ENCODE measurements around the gene SHQ1. TPM values are rescaled to one million over a fixed set of nuclear protein-coding genes. Genes with fewer than 3 reads are reported as not detected.

Gene SHQ1
- total RNA-seq, 3 donors from 2014 or later (not counting 1 experiment from before 2014, with no cell fraction given): 16.3 to 36.7 (median 35.9) TPM

DNA sequence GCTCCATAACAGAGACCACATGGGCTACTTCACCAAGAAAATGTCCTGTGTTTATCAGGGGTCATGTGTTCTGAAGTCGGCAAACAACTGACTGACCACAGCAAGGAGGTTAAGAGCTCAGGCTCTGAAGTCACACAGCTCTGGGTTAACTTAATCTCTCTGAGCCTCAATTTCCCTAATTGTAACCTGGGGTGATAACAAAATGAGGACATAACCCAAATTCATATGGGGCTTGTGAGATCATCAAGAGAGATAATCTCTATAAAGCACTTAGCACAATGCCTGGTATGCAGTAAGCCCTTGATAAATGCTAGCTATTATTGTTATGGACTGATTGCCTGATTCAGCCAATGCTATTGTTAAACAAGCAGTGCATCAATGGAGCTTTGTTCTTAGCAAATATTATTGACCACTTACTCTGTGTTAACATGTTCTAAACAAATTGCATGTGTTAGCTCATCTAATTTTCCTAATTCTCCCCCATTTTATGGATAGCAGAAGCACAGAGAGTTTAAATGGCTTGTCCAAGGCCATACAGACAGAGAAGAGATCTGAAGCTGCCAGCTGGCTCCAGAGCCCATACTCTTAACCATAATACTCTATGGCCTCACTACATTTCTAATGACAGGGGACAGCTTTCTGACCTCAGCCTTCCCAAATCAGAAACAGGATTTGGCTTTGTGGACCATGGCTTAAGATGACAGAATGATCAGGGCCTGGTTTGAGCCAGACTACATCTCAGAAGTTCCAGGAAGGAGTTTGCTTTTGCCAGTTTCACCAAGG lies 78.3 kb downstream of the SHQ1 start:
- H3K4me1 ChIP-seq (ENCODE audit: control insufficient read depth, insufficient read depth, low read length): no peaks in the 10 kb centered on the region
- Mint-ChIP-seq H3K27ac (no peak overlapping the region), H3K36me3 (no peaks in the 10 kb centered on the region), H3K27me3 (ENCODE audit: low read depth in 2 of 2) (no peaks in the 10 kb centered on the region), H3K4me1 (no peaks in the 10 kb centered on the region), H3K9me3 (no peaks in the 10 kb centered on the region), H3K4me3 (no peak overlapping the region)
- no peak overlapping the region for H3K4me3 ChIP-seq (ENCODE audit: low read length)
- no peak overlapping the region for H3K27ac ChIP-seq (ENCODE audit: low read length)
- intact Hi-C loops (cut with micrococcal nuclease): no loop called here
- TF ChIP-seq, protein P1, sequence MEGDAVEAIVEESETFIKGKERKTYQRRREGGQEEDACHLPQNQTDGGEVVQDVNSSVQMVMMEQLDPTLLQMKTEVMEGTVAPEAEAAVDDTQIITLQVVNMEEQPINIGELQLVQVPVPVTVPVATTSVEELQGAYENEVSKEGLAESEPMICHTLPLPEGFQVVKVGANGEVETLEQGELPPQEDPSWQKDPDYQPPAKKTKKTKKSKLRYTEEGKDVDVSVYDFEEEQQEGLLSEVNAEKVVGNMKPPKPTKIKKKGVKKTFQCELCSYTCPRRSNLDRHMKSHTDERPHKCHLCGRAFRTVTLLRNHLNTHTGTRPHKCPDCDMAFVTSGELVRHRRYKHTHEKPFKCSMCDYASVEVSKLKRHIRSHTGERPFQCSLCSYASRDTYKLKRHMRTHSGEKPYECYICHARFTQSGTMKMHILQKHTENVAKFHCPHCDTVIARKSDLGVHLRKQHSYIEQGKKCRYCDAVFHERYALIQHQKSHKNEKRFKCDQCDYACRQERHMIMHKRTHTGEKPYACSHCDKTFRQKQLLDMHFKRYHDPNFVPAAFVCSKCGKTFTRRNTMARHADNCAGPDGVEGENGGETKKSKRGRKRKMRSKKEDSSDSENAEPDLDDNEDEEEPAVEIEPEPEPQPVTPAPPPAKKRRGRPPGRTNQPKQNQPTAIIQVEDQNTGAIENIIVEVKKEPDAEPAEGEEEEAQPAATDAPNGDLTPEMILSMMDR (IDR thresholded peaks at IDR 0.05): no peak
- ATAC-seq: no peak
- no peaks in the 10 kb centered on the region for H3K27me3 ChIP-seq (ENCODE audit: control insufficient read depth, insufficient read depth, low read length)
- H3K9me3 ChIP-seq (ENCODE audit: control insufficient read depth, insufficient read depth, low read length): no peaks in the 10 kb centered on the region
- DNase-seq: no peak
- H3K36me3 ChIP-seq (ENCODE audit: control insufficient read depth, insufficient read depth, low read length): peaks cover 5% of the 10 kb centered on the region
- WGBS (ENCODE audit: insufficient coverage): 86% methylated on average over 1 of the region's 1 CpG

DNA sequence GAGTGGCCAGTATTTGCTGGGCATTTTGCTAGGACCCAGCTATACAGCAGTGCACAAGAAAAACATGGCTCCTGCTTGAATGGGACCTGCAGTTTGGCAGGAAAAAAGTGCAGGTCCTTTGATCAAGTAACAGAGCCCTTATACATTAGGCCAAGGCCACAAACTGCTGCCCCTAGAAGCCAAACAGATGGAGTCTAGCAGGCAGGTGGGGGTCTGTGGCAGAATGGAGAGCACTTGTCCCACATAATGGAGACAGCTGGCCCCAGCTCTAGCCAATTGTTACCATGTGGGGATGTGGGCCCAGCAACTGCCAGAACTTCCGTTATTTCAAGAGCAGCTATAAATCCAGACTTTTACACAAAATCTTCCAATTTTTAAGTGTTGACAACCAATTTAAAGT lies 79.3 kb downstream of the SHQ1 start:
- Histone ChIP-seq H3K27me3 (ENCODE audit: control insufficient read depth, insufficient read depth, low read length) (no peaks in the 10 kb centered on the region), H3K27ac (ENCODE audit: low read length) (no peak overlapping the region), H3K4me3 (ENCODE audit: low read length) (no peak overlapping the region), H3K36me3 (ENCODE audit: control insufficient read depth, insufficient read depth, low read length) (peaks cover 5% of the 10 kb centered on the region), H3K9me3 (ENCODE audit: control insufficient read depth, insufficient read depth, low read length) (no peaks in the 10 kb centered on the region), H3K4me1 (ENCODE audit: control insufficient read depth, insufficient read depth, low read length) (no peaks in the 10 kb centered on the region)
- Mint-ChIP-seq H3K4me3 (no peak overlapping the region), H3K27me3 (ENCODE audit: low read depth in 2 of 2) (no peaks in the 10 kb centered on the region), H3K36me3 (no peaks in the 10 kb centered on the region), H3K9me3 (no peaks in the 10 kb centered on the region), H3K4me1 (no peaks in the 10 kb centered on the region), H3K27ac (no peak overlapping the region)
- ATAC-seq: no peak
- intact Hi-C loops (cut with micrococcal nuclease): no loop called here
- TF ChIP-seq, protein P1 (IDR thresholded peaks at IDR 0.05): no peak
- WGBS (ENCODE audit: insufficient coverage): 91% methylated on average over 1 of the region's 1 CpG
- DNase-seq: no peak

DNA sequence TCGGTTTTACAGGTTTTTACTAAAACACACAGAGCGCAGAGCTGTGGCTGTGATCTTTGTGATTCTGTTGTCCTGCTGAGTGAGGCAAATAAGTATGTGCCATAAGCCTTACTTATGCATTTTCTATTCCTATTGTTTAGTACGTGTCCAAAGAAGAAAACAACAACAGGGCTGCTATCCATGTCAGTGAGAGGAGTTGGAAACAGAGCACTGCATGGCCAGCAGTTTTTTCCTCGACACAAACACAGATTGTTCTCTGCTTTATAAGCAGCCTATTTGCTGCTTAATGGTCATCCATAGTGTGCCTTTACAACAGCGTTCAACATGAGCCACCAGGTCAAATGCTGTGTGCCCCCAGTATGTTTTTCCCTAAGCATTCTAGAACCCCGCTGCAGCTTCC lies 79.8 kb downstream of the SHQ1 start:
- Mint-ChIP-seq H3K27me3 (ENCODE audit: low read depth in 2 of 2) (no peaks in the 10 kb centered on the region), H3K4me1 (no peaks in the 10 kb centered on the region), H3K9me3 (no peaks in the 10 kb centered on the region), H3K36me3 (no peaks in the 10 kb centered on the region), H3K27ac (no peak overlapping the region), H3K4me3 (no peak overlapping the region)
- Histone ChIP-seq H3K27ac (ENCODE audit: low read length) (no peak overlapping the region), H3K4me3 (ENCODE audit: low read length) (no peak overlapping the region), H3K27me3 (ENCODE audit: control insufficient read depth, insufficient read depth, low read length) (no peaks in the 10 kb centered on the region), H3K9me3 (ENCODE audit: control insufficient read depth, insufficient read depth, low read length) (no peaks in the 10 kb centered on the region), H3K36me3 (ENCODE audit: control insufficient read depth, insufficient read depth, low read length) (peaks cover 7% of the 10 kb centered on the region), H3K4me1 (ENCODE audit: control insufficient read depth, insufficient read depth, low read length) (no peaks in the 10 kb centered on the region)
- ATAC-seq (no peak), DNase-seq (no peak)
- 95% methylated on average over 6 of the region's 6 CpGs for WGBS (ENCODE audit: insufficient coverage)
- intact Hi-C loops (cut with micrococcal nuclease): no loop called here
- TF ChIP-seq, protein P1 (IDR thresholded peaks at IDR 0.05): no peak

DNA sequence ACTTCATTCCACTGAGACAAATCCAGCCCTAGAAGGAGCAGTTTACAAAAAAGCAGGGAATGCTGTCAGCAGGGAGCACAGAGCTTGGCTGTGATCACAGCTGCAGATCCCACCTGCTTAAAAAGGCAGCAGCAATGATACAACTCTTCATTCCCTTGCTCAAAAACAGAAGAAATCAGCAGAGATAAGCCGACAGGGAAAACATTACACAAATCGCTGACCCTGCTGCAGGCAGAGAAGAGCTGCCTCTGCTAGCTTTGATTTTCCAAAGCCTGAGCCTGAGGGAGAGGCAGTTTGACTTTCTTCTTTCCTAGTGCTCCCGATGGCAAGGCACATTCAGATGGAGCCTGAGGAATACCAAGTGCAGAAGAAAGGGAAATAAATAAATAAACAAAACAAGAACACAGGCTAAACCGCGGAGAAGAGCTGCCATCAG lies 80.2 kb downstream of the SHQ1 start:
- H3K9me3 ChIP-seq (ENCODE audit: control insufficient read depth, insufficient read depth, low read length): no peaks in the 10 kb centered on the region
- H3K27ac ChIP-seq (ENCODE audit: low read length): no peak overlapping the region
- H3K36me3 Mint-ChIP-seq: no peaks in the 10 kb centered on the region
- no peaks in the 10 kb centered on the region for H3K4me1 Mint-ChIP-seq
- TF ChIP-seq, protein P1 (IDR thresholded peaks at IDR 0.05): no peak
- H3K36me3 ChIP-seq (ENCODE audit: control insufficient read depth, insufficient read depth, low read length): peaks cover 8% of the 10 kb centered on the region
- intact Hi-C loops (cut with micrococcal nuclease): no loop called here
- DNase-seq: no peak
- H3K9me3 Mint-ChIP-seq: no peaks in the 10 kb centered on the region
- no peaks in the 10 kb centered on the region for H3K27me3 ChIP-seq (ENCODE audit: control insufficient read depth, insufficient read depth, low read length)
- no peaks in the 10 kb centered on the region for H3K27me3 Mint-ChIP-seq (ENCODE audit: low read depth in 2 of 2)
- H3K4me3 Mint-ChIP-seq: no peak overlapping the region
- H3K4me1 ChIP-seq (ENCODE audit: control insufficient read depth, insufficient read depth, low read length): no peaks in the 10 kb centered on the region
- H3K4me3 ChIP-seq (ENCODE audit: low read length): no peak overlapping the region
- no peak for ATAC-seq
- 95% methylated on average over 5 of the region's 5 CpGs for WGBS (ENCODE audit: insufficient coverage)
- no peak overlapping the region for H3K27ac Mint-ChIP-seq

Data from natural killer cell (primary cell).